Measurements from ENCODE around the gene GSAP. TPM values are rescaled to one million over a fixed set of nuclear protein-coding genes. Genes with fewer than 3 reads are reported as not detected.

GSAP gene
- total RNA-seq, 6 experiments from 2014 or later: 14.1 to 34.6 (median 26.5) TPM

DNA sequence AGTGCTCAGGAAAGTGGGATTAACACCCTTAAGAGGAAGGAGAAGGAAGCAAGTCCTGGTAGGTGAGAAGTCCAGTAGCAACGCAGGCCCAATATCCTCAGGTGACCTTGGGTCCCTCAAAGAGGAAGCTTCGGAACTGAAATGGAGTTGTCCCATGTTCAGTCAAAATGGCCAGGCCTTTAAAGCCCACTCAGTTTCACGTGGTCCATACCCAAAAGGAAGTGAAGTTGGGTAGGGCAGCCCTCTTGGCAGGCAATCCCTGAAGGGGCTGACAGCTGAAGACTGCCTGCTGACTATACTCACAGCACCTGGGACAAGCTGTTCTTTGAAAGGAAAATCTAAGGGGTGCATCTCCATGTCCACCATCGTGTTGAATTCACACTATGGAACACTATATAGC is 3.0 kb downstream of the GSAP start:
- Histone ChIP-seq H3K4me3 (no peak overlapping the region), H3K9me3 (no peaks in the 10 kb centered on the region), H3K36me3 (no peaks in the 10 kb centered on the region), H3K4me1 (peaks cover 0 to 29% (median 4%) of the 10 kb centered on the region in 4 donors), H3K27ac (peak overlapping the region in 1 of 3 donors; percentile 18), H3K27me3 (no peaks in the 10 kb centered on the region)
- ATAC-seq: no peak
- DNase-seq: no peak
- WGBS (ENCODE audit: insufficient coverage, low coverage, low lambda C conversion rate, missing lambda C conversion rate): 75% methylated on average over 3 of the region's 4 CpGs
- TF ChIP-seq, protein P1, sequence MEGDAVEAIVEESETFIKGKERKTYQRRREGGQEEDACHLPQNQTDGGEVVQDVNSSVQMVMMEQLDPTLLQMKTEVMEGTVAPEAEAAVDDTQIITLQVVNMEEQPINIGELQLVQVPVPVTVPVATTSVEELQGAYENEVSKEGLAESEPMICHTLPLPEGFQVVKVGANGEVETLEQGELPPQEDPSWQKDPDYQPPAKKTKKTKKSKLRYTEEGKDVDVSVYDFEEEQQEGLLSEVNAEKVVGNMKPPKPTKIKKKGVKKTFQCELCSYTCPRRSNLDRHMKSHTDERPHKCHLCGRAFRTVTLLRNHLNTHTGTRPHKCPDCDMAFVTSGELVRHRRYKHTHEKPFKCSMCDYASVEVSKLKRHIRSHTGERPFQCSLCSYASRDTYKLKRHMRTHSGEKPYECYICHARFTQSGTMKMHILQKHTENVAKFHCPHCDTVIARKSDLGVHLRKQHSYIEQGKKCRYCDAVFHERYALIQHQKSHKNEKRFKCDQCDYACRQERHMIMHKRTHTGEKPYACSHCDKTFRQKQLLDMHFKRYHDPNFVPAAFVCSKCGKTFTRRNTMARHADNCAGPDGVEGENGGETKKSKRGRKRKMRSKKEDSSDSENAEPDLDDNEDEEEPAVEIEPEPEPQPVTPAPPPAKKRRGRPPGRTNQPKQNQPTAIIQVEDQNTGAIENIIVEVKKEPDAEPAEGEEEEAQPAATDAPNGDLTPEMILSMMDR (IDR thresholded peaks at IDR 0.05): no peak
- TF ChIP-seq POLR2A (IDR thresholded peaks at IDR 0.05): no peak
- intact Hi-C loops (cut with DNase I): no loop called here

DNA sequence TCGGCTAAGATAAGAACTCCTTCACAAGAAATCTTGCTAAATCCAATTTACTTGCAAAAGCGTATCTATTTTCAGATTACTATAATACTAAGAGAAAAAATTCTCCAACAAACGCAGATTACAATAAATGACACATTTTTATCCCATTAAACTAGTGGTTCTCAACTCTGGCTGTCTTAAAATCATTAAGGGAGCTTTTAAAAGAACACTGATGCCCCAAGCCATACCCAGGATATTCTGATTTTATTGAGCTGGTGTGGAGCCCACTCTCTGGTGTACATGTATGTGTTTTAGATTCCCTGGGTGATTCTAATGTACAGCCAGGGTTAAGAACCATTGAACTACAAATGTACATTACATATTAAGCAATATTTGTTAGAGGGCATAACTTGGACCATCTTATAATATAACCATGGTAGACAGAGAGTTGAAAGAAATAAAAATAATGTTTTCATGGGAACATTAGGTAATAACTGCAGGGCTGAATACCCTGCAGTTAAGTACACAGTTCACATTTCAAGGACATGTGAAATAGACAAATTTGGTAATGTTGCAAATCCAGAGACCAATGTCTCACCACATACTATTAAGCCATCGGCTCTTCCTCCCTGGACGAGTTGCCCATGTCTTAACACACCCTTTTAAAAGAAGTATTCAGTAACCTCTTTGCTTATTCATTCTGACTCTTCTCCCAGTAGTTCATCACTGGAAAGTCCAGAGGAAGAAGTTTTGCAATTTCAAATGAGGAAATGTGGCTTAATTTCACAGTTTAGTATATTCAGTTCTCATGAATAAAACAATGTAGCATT is 6.2 kb downstream of the GSAP start:
- Histone ChIP-seq H3K4me1 (peaks cover 0 to 35% (median 4%) of the 10 kb centered on the region in 4 donors), H3K27me3 (no peaks in the 10 kb centered on the region), H3K36me3 (no peaks in the 10 kb centered on the region), H3K9me3 (no peaks in the 10 kb centered on the region), H3K27ac (peak overlapping the region; percentile 60 to 70 (median 68)), H3K4me3 (no peak overlapping the region)
- DNase-seq (no peak), ATAC-seq (peak; percentile 80 to 94 (median 87))
- intact Hi-C loops (cut with DNase I): no loop called here
- TF ChIP-seq, protein P1 (IDR thresholded peaks at IDR 0.05): no peak
- peak; percentile 39 for TF ChIP-seq POLR2A (IDR thresholded peaks at IDR 0.05)
- 32% methylated on average over 5 of the region's 5 CpGs for WGBS (ENCODE audit: insufficient coverage, low coverage, low lambda C conversion rate, missing lambda C conversion rate)

DNA sequence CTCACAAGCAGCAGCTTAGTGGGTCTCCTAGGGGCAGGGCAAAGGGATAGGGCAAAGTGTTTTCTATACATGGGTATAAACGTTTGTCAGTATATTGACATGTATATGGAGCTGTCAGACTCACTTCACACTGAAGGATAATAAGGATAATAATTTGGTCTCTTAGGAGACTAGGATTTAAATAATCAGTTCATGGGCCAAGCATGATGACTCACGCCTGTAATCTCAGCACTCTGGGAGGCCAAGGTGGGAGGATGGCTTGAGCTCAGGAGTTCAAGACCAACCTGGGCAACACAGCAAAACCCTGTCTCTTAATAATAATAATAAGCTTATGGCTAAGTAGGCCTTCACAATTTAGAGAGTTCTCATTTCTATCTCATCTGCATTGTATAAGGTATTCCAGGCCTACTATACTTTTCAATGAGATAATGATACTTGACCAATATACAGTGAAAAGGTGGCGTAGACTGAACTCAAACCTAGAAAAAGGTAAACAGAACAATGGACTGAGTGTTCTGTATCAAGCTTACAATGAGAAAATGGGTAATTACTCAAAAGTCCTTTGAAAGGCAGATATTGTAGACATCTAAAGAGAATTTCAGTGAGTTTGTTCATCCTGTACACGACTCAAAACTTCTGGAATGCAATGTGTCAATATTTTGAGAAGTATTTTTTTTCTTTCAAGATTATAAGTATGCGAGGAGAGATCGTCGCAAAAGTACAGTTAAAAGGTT is 7.0 kb downstream of the GSAP start:
- ATAC-seq (peak in 3 of 4 donors; percentile 8 to 19 (median 8)), DNase-seq (no peak)
- Histone ChIP-seq H3K36me3 (no peaks in the 10 kb centered on the region), H3K27ac (peak overlapping the region in 2 of 3 donors; percentile 60 to 70), H3K27me3 (no peaks in the 10 kb centered on the region), H3K9me3 (no peaks in the 10 kb centered on the region), H3K4me3 (no peak overlapping the region), H3K4me1 (peaks cover 0 to 40% (median 4%) of the 10 kb centered on the region in 4 donors)
- intact Hi-C loops (cut with DNase I): no loop called here
- TF ChIP-seq, protein P1 (IDR thresholded peaks at IDR 0.05): no peak
- no peak for TF ChIP-seq POLR2A (IDR thresholded peaks at IDR 0.05)
- WGBS (ENCODE audit: insufficient coverage, low coverage, low lambda C conversion rate, missing lambda C conversion rate): 24% methylated on average over 6 of the region's 7 CpGs

DNA sequence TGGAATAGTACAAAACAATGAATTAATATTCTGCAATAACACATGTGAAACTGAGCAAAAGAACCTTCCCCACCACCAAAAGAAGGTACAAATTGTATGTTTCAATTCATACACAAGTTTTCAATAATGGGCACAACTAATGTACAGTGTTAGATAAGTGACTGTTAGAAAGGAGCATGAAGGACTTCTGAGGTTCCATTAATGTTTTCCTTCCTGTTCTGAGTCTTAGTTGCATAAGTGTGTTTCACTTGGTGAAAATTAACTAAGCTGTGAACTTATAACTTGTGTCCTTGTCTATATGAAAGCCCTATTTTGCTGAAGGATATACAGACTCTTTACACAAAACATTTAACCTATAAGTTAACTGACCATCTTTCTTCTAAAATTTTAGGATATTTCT is 8.2 kb downstream of the GSAP start:
- no peak for DNase-seq
- Histone ChIP-seq H3K4me3 (no peak overlapping the region), H3K4me1 (peaks cover 0 to 47% (median 4%) of the 10 kb centered on the region in 4 donors), H3K36me3 (no peaks in the 10 kb centered on the region), H3K27ac (no peak overlapping the region), H3K27me3 (no peaks in the 10 kb centered on the region), H3K9me3 (no peaks in the 10 kb centered on the region)
- ATAC-seq: no peak
- no peak for TF ChIP-seq POLR2A (IDR thresholded peaks at IDR 0.05)
- TF ChIP-seq, protein P1 (IDR thresholded peaks at IDR 0.05): no peak
- intact Hi-C loops (cut with DNase I): no loop called here

Measured in right lobe of liver (tissue), 6 donors.